ENCODE measurements around the gene MAGEF1. TPM values are rescaled to one million over a fixed set of nuclear protein-coding genes. Genes with fewer than 3 reads are reported as not detected.
"Not testable (repeated sequence)": the region's sequence is repeated elsewhere in the genome, so short reads cannot be mapped to it uniquely, and the experiment has no call there.

The MAGEF1 gene
- total RNA-seq, 8 experiments from 2014 or later = 52.0 to 118 (median 81.4) TPM

DNA sequence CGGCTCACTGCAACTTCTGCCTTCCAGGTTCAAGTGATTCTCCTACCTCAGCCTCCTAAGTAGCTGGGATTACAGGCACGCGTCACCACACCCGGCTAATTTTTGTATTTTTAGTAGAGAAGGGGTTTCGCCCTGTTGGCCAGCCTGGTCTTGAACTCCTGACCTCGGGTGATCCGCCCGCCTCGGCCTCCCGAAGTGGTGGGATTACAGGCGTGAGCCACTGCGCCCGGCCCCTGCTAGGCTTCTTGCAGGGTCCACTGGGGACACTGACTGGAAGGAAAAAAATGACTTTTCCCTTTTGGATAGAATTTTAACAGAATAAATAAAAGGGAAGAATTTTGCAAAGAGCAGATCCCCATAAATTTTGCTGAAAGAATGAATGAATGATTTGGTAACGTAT, 17.3 kb upstream of the MAGEF1 start:
- in situ Hi-C loops (cut with MboI; ENCODE audit: low pct_unique_long_range_greater_than_20kb in 2 of 9, low sequenced_read_pairs in 9 of 9, unreplicated experiment in 9 of 9) = loop anchor here in 1 of 9 experiments (10.0 kb wide), 1 partner anchor 144 kb away; no protein-coding TSS in a partner anchor
- not testable (repeated sequence) for ATAC-seq (replicated peaks in 6 of 8); H3K27ac ChIP-seq; H3K4me3 ChIP-seq
- 80 to 100% (median 99%) methylated on average over 1 to 10 of the region's 14 CpGs; no CpG with 5 or more reads in 2 of the 10 experiments for WGBS, 10 experiments
- peaks cover 22 to 35% of the 10 kb centered on the region in 2 donors for H3K4me1 ChIP-seq (replicated peaks in 1 of 2)

DNA sequence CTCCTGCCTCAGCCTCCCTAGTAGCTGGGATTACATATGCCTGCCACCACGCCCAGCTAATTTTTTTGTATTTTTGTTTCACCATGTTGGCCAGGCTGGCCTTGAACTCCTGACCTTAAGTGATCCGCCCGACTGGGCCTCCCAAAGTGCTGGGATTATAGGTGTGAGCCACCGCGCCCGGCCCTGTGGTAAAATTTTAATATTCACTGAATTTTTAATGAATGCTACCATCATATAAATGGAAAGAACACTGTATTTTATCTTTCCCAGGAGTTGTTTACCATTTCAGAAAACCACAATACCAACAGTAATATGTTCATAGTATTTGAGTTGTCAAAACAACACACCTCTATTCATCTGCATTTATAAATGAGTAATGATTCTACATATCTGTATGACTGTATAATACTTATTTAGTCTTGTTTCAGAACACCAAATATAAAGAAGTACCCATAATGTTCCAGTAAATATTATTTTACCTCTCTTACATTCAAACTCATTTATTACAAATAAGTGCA, 16.2 kb upstream of the MAGEF1 start:
- peaks cover 25 to 35% of the 10 kb centered on the region in 2 donors for H3K4me1 ChIP-seq (replicated peaks in 1 of 2)
- no peak overlapping the region for H3K27ac ChIP-seq
- WGBS, 10 experiments = 31 to 100% (median 81%) methylated on average over 1 to 6 of the region's 6 CpGs; no CpG with 5 or more reads in 2 of the 10 experiments
- no peak overlapping the region for H3K4me3 ChIP-seq
- ATAC-seq (replicated peaks in 6 of 8) = peak in 3 of 8 experiments; percentile 39 to 81 (median 65)
- in situ Hi-C loops (cut with MboI; ENCODE audit: low pct_unique_long_range_greater_than_20kb in 2 of 9, low sequenced_read_pairs in 9 of 9, unreplicated experiment in 9 of 9) = loop anchor here in 1 of 9 experiments (10.0 kb wide), 1 partner anchor 143 kb away; no protein-coding TSS in a partner anchor

DNA sequence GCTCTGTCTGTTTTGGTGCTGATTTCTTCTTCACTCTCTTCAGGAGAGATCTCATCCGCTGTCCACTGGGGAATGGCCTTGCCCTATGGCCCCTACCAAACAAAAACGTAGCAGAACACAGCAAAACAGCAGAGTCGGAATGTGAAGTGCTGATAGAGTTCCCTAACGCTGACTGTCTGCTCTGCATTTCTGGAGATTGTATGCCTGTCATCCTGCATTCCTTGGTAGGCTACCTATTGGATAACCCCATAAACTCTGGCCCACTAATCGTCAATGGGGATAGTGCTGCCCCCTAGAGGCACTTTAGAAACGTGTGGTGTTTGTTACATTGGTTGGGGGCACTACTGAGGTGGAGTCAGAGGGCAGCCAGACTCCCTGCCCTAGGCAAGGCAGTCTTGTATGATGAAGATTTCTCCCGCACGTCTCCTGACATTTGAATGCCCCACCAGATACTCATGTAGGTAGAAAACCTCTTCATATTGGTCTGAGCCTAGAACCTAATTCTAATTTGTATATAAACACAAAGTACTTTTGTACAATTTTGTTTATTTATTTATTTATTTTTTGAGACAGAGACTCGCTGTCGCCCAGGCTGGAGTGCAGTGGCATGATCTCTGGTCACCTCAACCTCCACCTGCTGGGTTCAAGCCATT, 15.6 kb upstream of the MAGEF1 start:
- in situ Hi-C loops (cut with MboI; ENCODE audit: low pct_unique_long_range_greater_than_20kb in 2 of 9, low sequenced_read_pairs in 9 of 9, unreplicated experiment in 9 of 9) = loop anchor here in 1 of 9 experiments (10.0 kb wide), 1 partner anchor 143 kb away; no protein-coding TSS in a partner anchor
- 0 to 88% (median 45%) methylated on average over 1 to 9 of the region's 10 CpGs for WGBS, 10 experiments
- peak; percentile 42 to 98 (median 94) for ATAC-seq (replicated peaks in 6 of 8)

DNA sequence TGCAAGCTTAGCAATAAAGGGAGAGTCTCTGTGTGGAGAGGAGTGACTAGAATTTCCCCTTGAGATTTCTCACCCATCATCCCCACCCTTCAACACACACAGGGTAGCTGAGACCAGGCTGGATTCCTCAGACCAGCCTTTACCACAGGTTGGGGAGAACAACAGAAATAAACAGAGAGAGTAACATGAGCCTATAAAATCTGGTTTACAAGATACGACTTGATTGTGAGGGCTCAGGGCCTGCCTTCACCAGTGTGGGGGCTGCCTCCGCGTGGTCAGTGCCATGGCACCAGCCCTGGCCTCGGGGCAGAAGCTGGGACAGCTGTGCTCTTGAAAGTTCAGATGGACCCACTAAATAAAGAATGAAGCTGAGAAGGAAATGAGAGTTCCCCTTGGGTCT, 14.6 kb upstream of the MAGEF1 start:
- WGBS, 10 experiments = 65 to 83% (median 76%) methylated on average over 2 to 4 of the region's 4 CpGs; no CpG with 5 or more reads in 7 of the 10 experiments
- Histone ChIP-seq H3K4me3 (no peak overlapping the region), H3K4me1 (replicated peaks in 1 of 2) (peaks cover 25 to 26% of the 10 kb centered on the region in 2 donors), H3K27ac (no peak overlapping the region)
- in situ Hi-C loops (cut with MboI; ENCODE audit: low pct_unique_long_range_greater_than_20kb in 2 of 9, low sequenced_read_pairs in 9 of 9, unreplicated experiment in 9 of 9) = loop anchor here in 1 of 9 experiments (10.0 kb wide), 1 partner anchor 142 kb away; no protein-coding TSS in a partner anchor
- no peak for ATAC-seq (replicated peaks in 6 of 8)

More for the DNA sequence above, 15.6 kb upstream of the MAGEF1 start:
- H3K4me3 ChIP-seq = no peak overlapping the region
- H3K27ac ChIP-seq = no peak overlapping the region
- peaks cover 25 to 35% of the 10 kb centered on the region in 2 donors for H3K4me1 ChIP-seq (replicated peaks in 1 of 2)

DNA sequence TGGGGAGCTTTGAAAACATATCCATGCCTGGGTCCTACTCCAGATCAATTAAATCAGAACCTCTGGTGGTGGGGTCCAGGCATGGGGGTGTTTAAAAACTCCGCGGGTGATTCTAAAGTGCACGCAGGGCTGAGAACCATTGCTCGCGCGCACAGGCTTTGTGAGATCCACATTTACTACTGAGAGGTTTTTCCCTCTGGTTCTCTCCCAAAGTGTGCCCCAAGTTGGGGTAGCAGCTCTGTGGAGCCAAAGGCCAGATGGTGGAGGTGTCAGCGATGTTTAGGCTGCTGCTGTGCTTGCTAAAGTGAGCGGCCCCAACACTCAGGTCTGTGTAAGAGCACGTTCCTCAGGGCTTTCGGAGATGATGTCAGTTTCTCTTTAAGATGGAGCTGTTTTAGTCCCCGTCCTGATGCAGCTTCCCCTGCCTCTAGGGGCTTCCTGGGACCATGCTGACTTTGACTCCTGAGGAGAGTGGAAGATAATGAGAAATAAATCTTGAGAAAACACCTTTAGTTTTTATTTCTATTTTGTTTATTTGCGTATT, 13.4 kb upstream of the MAGEF1 start:
- Histone ChIP-seq H3K4me3 (no peak overlapping the region), H3K27ac (no peak overlapping the region), H3K4me1 (replicated peaks in 1 of 2) (peaks cover 17 to 19% of the 10 kb centered on the region in 2 donors)
- 70 to 100% (median 84%) methylated on average over 1 to 10 of the region's 12 CpGs; no CpG with 5 or more reads in 1 of the 10 experiments for WGBS, 10 experiments
- in situ Hi-C loops (cut with MboI; ENCODE audit: low pct_unique_long_range_greater_than_20kb in 2 of 9, low sequenced_read_pairs in 9 of 9, unreplicated experiment in 9 of 9) = loop anchor here in 1 of 9 experiments (10.0 kb wide), 1 partner anchor 140 kb away; no protein-coding TSS in a partner anchor
- no peak for ATAC-seq (replicated peaks in 6 of 8)

DNA sequence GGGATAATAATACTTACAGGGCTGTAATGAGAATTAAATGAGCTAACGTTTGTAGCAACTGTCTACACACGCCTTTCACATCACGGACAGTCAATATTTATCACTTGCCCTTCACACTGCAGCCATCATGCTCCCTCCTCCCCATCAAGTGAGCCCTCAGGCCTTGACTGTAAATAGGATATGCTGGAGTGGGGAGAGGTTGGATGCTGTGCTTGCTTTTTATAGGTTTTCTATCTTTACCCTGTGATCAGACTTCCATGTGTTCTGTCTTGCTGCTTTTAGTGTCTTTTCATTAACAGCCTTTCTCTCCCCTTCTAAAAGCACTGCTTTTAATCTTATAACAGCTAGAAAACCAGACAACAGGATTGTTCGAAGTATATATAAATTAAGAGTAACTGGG, 12.8 kb upstream of the MAGEF1 start:
- peaks cover 18 to 19% of the 10 kb centered on the region in 2 donors for H3K4me1 ChIP-seq (replicated peaks in 1 of 2)
- H3K27ac ChIP-seq = peak overlapping the region in 1 of 2 donors; percentile 28
- peak in 1 of 8 experiments; percentile 11 for ATAC-seq (replicated peaks in 6 of 8)
- in situ Hi-C loops (cut with MboI; ENCODE audit: low pct_unique_long_range_greater_than_20kb in 2 of 9, low sequenced_read_pairs in 9 of 9, unreplicated experiment in 9 of 9) = loop anchor here in 2 of 9 experiments (10.0 to 25.0 kb wide), 2 partner anchors 137 to 140 kb away; no protein-coding TSS in a partner anchor
- 44 to 85% (median 78%) methylated on average over 1 to 4 of the region's 4 CpGs; no CpG with 5 or more reads in 3 of the 10 experiments for WGBS, 10 experiments
- H3K4me3 ChIP-seq = no peak overlapping the region

DNA sequence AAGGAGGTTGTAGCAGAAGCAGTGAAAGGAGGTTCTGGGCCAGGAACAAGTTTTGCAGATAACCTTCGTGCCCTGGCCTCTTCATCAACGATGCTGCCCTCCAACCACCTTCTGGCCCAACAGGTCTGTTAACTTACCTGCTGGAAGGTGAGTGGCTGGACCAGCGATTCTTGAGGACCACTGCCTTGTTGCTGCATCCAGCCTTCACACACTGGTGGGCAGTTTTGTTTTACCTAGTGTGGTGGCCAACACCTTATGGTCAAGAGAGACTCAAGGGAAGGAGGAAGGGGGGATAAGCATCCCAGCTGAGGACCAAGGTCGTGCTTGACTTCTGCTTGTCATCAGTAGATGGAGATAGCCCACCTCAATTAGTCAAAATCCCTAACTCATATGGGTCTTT, 7.8 kb upstream of the MAGEF1 start:
- no peak for ATAC-seq (replicated peaks in 6 of 8)
- Histone ChIP-seq H3K4me1 (replicated peaks in 1 of 2) (peaks cover 38 to 44% of the 10 kb centered on the region in 2 donors), H3K4me3 (no peak overlapping the region), H3K27ac (no peak overlapping the region)
- whole genome bisulfite sequencing, 10 experiments = 0 to 100% (median 79%) methylated on average over 1 to 2 of the region's 4 CpGs; no CpG with 5 or more reads in 1 of the 10 experiments
- in situ Hi-C loops (cut with MboI; ENCODE audit: low pct_unique_long_range_greater_than_20kb in 2 of 9, low sequenced_read_pairs in 9 of 9, unreplicated experiment in 9 of 9) = loop anchor here in 2 of 9 experiments (10.0 to 25.0 kb wide), 2 partner anchors 132 to 135 kb away; no protein-coding TSS in a partner anchor

DNA sequence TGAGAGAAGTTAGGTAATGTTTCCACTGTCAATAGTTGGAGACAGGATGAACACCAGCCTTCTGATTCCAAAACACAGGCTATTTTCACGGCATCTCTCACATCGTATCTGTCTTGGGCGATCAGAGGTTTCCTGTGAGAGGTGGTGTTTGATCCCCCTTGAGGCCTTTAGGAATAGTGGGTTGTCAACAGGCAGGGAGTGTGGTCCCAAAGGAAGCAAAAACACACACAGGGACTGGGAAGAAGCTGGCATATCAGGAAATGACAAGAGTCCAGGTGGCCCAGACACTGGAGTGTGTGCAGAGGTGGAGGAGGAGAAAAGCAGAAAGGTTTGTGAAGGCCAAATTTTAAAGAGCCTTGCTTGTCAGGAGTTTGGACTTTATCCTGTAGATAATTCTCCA, 6.6 kb upstream of the MAGEF1 start:
- WGBS, 10 experiments = 60 to 100% (median 80%) methylated on average over 1 to 3 of the region's 3 CpGs; no CpG with 5 or more reads in 4 of the 10 experiments
- H3K4me3 ChIP-seq = no peak overlapping the region
- H3K27ac ChIP-seq = peak overlapping the region in 1 of 2 donors; percentile 82
- no peak for ATAC-seq (replicated peaks in 6 of 8)
- peaks cover 33 to 36% of the 10 kb centered on the region in 2 donors for H3K4me1 ChIP-seq (replicated peaks in 1 of 2)
- in situ Hi-C loops (cut with MboI; ENCODE audit: low pct_unique_long_range_greater_than_20kb in 2 of 9, low sequenced_read_pairs in 9 of 9, unreplicated experiment in 9 of 9) = loop anchor here in 1 of 9 experiments (25.0 kb wide), 1 partner anchor 131 kb away; no protein-coding TSS in a partner anchor

DNA sequence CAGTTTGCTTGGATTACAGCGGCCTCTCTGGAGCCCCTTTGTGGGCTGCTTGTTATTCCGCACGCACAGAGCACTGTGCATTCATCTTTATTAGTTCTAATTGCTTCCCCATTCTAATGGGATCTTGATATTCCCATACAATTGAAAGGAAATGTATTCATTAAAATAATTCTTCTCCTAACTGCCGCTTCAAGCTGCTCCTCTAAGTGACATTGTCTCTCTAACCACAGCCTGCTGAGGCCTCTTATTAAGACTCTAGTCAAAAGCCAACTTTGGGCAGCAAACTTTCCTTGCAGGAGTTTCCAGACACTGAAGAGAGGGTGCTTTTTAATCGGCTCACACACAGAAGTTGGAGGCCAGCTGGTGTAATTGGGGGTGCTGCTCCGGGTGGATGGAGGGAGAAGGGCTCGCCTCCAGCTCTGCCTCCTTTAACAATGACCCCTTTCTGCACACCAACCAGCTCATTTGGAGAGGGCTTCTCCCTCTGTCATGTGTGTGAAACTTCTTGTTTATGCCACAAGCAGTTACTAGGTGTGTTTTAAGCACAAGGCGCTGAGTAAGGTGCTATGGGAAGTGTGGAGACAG, 5.6 kb upstream of the MAGEF1 start:
- in situ Hi-C loops (cut with MboI; ENCODE audit: low pct_unique_long_range_greater_than_20kb in 2 of 9, low sequenced_read_pairs in 9 of 9, unreplicated experiment in 9 of 9) = loop anchor here in 1 of 9 experiments (25.0 kb wide), 1 partner anchor 130 kb away; no protein-coding TSS in a partner anchor
- peak in 3 of 8 experiments; percentile 7 to 13 (median 9) for ATAC-seq (replicated peaks in 6 of 8)
- Histone ChIP-seq H3K4me3 (peak overlapping the region in 3 of 5 donors; percentile 8 to 26 (median 11)), H3K27ac (peak overlapping the region; percentile 82 to 84), H3K4me1 (replicated peaks in 1 of 2) (peaks cover 33 to 36% of the 10 kb centered on the region in 2 donors)
- WGBS, 10 experiments = 10 to 100% (median 19%) methylated on average over 1 to 7 of the region's 8 CpGs; no CpG with 5 or more reads in 2 of the 10 experiments

DNA sequence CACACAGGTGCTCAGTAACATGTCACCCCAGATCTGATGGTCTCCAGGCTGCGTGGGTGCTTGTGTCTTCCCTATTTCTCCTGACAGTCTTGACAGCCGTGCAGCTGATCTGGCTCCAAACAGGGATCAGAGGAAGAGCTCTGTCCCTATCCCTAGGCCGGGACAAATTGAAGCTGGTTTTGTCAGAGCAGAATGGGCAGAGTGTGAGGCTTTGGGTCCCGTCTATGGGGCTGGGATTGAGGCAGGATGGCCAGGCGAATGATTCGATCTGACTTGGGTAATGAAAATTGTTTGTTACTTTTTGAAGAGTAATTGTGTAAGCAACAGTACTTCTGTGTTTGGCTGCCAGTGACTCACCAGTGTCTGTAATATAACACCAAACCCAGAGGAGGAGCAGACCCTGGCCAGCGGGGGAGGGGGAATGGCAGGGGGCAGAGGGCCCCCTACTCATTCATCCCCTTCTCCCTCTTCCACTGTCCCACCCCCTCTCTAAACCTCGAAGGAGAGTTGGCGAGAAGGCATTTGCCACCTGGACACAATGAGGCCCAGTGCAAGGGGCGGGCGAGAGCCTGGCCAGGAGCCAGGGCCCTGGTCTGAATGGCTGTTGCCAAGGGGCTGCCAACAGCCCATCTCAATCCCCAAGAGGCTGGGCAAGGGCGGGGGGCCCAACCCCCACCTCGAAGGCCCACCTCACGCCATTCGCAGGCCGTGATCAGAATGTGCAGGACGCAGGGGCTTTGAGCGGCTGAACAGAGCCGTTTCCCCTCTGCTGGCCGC, 4.9 kb upstream of the MAGEF1 start:
- H3K27ac ChIP-seq = peak overlapping the region; percentile 82 to 84
- WGBS, 10 experiments = 0 to 90% (median 18%) methylated on average over 2 to 6 of the region's 20 CpGs; no CpG with 5 or more reads in 3 of the 10 experiments
- peak in 7 of 8 experiments; percentile 6 to 86 (median 83) for ATAC-seq (replicated peaks in 6 of 8)
- in situ Hi-C loops (cut with MboI; ENCODE audit: low pct_unique_long_range_greater_than_20kb in 2 of 9, low sequenced_read_pairs in 9 of 9, unreplicated experiment in 9 of 9) = loop anchor here in 1 of 9 experiments (25.0 kb wide), 1 partner anchor 130 kb away; no protein-coding TSS in a partner anchor
- H3K4me1 ChIP-seq (replicated peaks in 1 of 2) = peaks cover 33 to 36% of the 10 kb centered on the region in 2 donors
- peak overlapping the region in 3 of 5 donors; percentile 8 to 26 (median 11) for H3K4me3 ChIP-seq

DNA sequence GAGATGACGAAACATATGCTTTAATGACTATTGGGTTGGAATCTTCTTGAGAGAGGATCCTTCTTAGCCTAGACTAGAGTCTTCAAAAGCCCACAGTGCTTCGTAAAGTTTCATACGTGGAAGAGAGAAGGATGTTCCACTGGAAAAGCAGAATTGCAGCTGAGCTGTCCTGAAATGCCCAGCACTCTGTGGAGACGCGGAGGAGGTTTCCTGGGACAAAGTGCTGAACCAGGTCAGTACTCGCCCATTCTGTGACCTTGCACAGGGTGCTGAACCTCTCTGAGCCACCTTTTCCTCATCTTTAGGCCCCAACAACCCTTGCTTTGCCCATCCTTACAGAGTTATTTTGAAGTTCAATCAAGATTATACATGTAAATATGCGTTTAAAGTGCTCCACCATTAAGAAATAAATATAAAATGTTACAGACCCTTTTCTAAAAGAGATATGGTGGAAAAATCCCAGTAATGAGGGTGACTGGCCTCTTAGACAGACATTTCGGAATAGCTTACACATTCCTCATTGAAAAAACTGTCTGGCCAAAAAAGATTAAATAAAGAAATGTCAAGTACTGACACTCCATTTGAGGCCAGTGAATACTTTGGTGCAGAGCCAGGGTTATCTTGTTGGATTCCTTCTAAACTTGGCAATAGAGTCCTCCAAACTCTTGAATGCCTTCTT, 4.2 kb upstream of the MAGEF1 start:
- H3K27ac ChIP-seq = peak overlapping the region; percentile 82 to 84
- no peak for ATAC-seq (replicated peaks in 6 of 8)
- H3K4me3 ChIP-seq = no peak overlapping the region
- 33 to 100% (median 89%) methylated on average over 1 to 8 of the region's 8 CpGs for WGBS, 10 experiments
- H3K4me1 ChIP-seq (replicated peaks in 1 of 2) = peaks cover 33 to 36% of the 10 kb centered on the region in 2 donors
- in situ Hi-C loops (cut with MboI; ENCODE audit: low pct_unique_long_range_greater_than_20kb in 2 of 9, low sequenced_read_pairs in 9 of 9, unreplicated experiment in 9 of 9) = loop anchor here in 1 of 9 experiments (25.0 kb wide), 1 partner anchor 129 kb away; no protein-coding TSS in a partner anchor
